Effector memory CD4-positive, alpha-beta T cell (primary cell): ENCODE measurements around the gene TRIML2.

Experiments
- DNase-seq, 3 donors: peaks; one replicate each; pipeline ENCODE4 v3.0.0-alpha.2; 2020
- H3K27ac ChIP-seq: 2 replicates; pipeline ENCODE4 v1.7.0; 2013; ENCODE audit warnings: mild to moderate bottlenecking, low read length, moderate library complexity; ENCODE audit not compliant: insufficient read depth, poor library complexity, severe bottlenecking
- H3K27me3 ChIP-seq: replicated peaks from 2 replicates; pipeline ENCODE4 v1.7.0; 2013; ENCODE audit warnings: mild to moderate bottlenecking, low read length; ENCODE audit not compliant: insufficient read depth, control insufficient read depth, poor library complexity, severe bottlenecking
- H3K36me3 ChIP-seq: 2 replicates; pipeline ENCODE4 v1.7.0; 2013; ENCODE audit warnings: mild to moderate bottlenecking, low read length, moderate library complexity; ENCODE audit not compliant: control insufficient read depth, insufficient read depth
- H3K4me1 ChIP-seq: 2 replicates; pipeline ENCODE4 v1.7.0; 2013; ENCODE audit warnings: low read length, mild to moderate bottlenecking; ENCODE audit not compliant: control insufficient read depth, insufficient read depth, poor library complexity, severe bottlenecking
- H3K4me3 ChIP-seq: 2 replicates; pipeline ENCODE4 v1.7.0; 2013; ENCODE audit warnings: low read length, low read depth, mild to moderate bottlenecking; ENCODE audit not compliant: insufficient read depth, poor library complexity, severe bottlenecking
- H3K9me3 ChIP-seq: 2 replicates; pipeline ENCODE4 v1.7.0; 2013; ENCODE audit warnings: mild to moderate bottlenecking, low read length, moderate library complexity; ENCODE audit not compliant: control insufficient read depth

TRIML2 gene

DNA sequence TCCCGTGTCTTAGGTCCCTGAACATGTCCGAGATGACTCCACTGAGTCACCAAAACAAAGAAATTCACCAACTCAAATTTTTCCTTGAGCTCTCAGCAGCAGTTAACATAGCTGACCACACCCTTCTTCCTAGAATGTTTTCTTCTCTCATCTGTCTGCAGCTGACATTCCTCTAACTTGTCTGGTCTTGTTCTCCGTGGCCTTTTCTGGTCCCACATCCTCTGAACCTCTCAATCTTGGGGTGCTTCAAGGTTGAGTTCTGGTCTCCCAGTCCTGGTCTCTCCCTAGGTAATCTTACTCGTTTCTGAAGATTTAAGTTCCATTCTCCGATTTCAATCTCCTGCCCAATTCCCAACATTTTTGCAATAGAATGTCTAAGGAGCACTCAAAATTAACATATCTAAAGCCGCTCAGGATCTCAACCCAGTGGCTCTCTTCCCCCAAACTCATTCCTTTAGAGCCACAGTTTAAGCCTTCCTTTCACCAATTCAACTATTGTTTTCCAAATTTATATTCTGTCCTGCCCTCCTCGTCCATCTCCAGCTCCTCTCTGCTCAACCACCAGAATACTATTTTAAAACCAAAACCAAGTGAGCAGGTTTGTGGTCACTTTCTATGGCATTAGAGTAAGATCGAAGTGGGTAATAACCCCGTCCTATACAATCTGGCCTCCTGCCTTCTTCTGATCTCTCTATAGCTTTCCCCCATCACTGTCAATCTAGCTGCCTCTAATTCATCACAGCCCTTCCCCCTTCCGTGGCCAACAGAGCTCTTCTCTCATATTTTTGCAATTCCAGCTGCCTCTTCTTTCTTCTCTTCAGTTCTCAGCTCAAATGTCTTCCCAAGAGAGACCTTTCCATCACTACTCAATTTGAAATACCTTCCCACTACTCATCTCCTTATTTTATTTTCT is 1.2 kb downstream of the TRIML2 start:
- no peaks in the 10 kb centered on the region for H3K9me3 ChIP-seq
- no peaks in the 10 kb centered on the region for H3K27me3 ChIP-seq
- H3K4me1 ChIP-seq: no peaks in the 10 kb centered on the region
- no peak overlapping the region for H3K4me3 ChIP-seq
- H3K27ac ChIP-seq: no peak overlapping the region
- H3K36me3 ChIP-seq: no peaks in the 10 kb centered on the region
- no peak for DNase-seq

- H3K27ac ChIP-seq: no peak overlapping the region
- no peak for DNase-seq
- no peaks in the 10 kb centered on the region for H3K4me1 ChIP-seq
- no peaks in the 10 kb centered on the region for H3K27me3 ChIP-seq
- H3K36me3 ChIP-seq: no peaks in the 10 kb centered on the region
- H3K9me3 ChIP-seq: no peaks in the 10 kb centered on the region
- no peak overlapping the region for H3K4me3 ChIP-seq
Observed at GRCh38 chr4:188106454-188106853, 2.9 kb downstream of the TRIML2 start.

GRCh38 chr4:188092824-188093223 is 16.6 kb downstream of the TRIML2 start:
- Histone ChIP-seq H3K27ac (no peak overlapping the region), H3K27me3 (no peaks in the 10 kb centered on the region), H3K36me3 (no peaks in the 10 kb centered on the region), H3K4me1 (no peaks in the 10 kb centered on the region), H3K9me3 (no peaks in the 10 kb centered on the region), H3K4me3 (no peak overlapping the region)
- DNase-seq: no peak

DNA sequence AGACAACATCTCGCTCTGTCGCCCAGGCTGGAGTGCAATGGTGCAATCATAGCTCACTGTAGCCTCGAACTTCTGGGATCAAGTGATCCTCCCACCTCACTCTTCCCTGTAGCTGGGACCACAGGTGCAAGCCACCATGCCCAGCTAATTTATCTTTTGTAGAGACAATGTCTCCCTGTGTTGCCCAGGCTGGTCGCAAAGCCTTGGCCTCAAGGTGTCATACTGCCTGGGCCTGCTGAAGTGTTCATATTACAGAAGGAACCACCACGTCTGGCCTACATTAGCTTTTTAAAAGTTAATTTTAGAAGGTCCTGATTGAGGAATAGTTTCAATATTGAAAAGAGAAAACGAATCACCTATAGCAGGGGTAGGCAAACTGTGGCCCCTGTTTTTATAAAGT is 22.5 kb downstream of the TRIML2 start:
- no peaks in the 10 kb centered on the region for H3K36me3 ChIP-seq
- no peak overlapping the region for H3K27ac ChIP-seq
- DNase-seq: no peak
- no peaks in the 10 kb centered on the region for H3K27me3 ChIP-seq
- H3K4me1 ChIP-seq: no peaks in the 10 kb centered on the region
- no peak overlapping the region for H3K4me3 ChIP-seq
- H3K9me3 ChIP-seq: no peaks in the 10 kb centered on the region

DNA sequence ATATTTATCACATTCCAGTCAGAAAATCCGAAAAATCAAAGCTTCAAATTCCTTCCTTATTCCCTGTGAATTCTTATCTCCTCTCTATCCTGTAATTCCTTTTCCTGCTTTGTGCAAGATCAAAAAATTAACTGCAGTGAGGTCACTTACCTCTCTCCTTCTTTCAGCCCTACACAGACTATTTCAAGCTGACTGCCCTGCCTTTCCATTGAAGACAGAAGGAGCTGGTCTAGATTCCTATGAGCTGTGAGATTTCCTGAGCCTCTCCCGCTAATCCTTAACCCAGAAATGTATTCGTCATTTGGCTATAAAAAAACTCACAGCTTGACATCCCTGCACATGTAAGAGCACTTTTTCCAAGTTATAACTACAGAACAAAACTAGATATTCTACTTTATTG is 26.6 kb downstream of the TRIML2 start:
- DNase-seq: no peak
- H3K36me3 ChIP-seq: no peaks in the 10 kb centered on the region
- no peak overlapping the region for H3K4me3 ChIP-seq

DNA sequence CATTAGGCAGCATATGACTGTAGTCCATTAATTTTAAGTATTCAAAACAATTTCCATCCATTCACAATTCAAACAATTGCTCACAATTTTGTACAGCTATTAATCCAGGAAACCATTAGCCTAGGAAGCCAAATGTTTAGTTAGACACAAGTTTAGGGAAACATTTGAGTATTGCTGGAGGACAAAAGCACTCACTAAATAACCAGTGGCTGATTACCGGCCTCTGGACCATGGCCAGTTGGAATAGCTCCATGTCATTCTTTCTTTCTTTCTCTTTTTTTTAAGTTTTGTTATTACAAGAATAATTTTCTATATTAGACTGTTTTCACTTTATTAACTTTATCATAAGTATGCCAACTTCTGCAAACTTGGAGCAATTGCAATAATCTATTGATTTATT is 31.3 kb downstream of the TRIML2 start:
- H3K36me3 ChIP-seq: no peaks in the 10 kb centered on the region
- no peak for DNase-seq
- H3K4me1 ChIP-seq: no peaks in the 10 kb centered on the region
- H3K9me3 ChIP-seq: no peaks in the 10 kb centered on the region
- no peak overlapping the region for H3K27ac ChIP-seq
- no peaks in the 10 kb centered on the region for H3K27me3 ChIP-seq
- no peak overlapping the region for H3K4me3 ChIP-seq

More for the DNA sequence above, 26.6 kb downstream of the TRIML2 start:
- H3K27ac ChIP-seq: no peak overlapping the region
- no peaks in the 10 kb centered on the region for H3K9me3 ChIP-seq
- no peaks in the 10 kb centered on the region for H3K27me3 ChIP-seq
- H3K4me1 ChIP-seq: no peaks in the 10 kb centered on the region

DNA sequence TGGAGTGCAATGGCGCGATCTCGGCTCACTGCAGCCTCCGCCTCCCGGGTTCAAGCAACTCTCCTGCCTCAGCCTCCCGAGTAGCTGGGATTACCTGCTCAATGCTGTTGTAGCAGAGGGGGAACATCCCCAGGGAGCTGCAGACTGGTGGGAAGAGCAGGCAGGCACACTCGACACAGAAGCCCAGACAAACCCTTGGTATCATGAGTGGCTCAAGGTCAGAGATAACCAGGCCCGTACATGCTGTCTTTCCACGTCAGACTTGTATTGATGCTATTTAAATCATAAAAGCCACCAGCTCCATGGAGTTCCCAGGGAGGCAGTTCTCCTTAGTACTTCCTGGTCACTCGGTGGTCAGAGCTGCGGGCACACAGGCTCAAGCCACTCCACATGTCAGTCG is 33.2 kb downstream of the TRIML2 start:
- Histone ChIP-seq H3K27ac (no peak overlapping the region), H3K4me1 (no peaks in the 10 kb centered on the region), H3K36me3 (no peaks in the 10 kb centered on the region), H3K9me3 (no peaks in the 10 kb centered on the region), H3K27me3 (no peaks in the 10 kb centered on the region), H3K4me3 (no peak overlapping the region)
- DNase-seq: no peak

- H3K9me3 ChIP-seq: no peaks in the 10 kb centered on the region
- DNase-seq: no peak
- H3K36me3 ChIP-seq: no peaks in the 10 kb centered on the region
- no peak overlapping the region for H3K4me3 ChIP-seq
- no peak overlapping the region for H3K27ac ChIP-seq
- H3K4me1 ChIP-seq: no peaks in the 10 kb centered on the region
- H3K27me3 ChIP-seq: no peaks in the 10 kb centered on the region
Observed at GRCh38 chr4:188061083-188061482, 48.3 kb downstream of the TRIML2 start.

GRCh38 chr4:188053302-188053701 is 56.1 kb downstream of the TRIML2 start:
- Histone ChIP-seq H3K36me3 (no peaks in the 10 kb centered on the region), H3K27ac (no peak overlapping the region), H3K9me3 (no peaks in the 10 kb centered on the region), H3K4me3 (no peak overlapping the region), H3K4me1 (no peaks in the 10 kb centered on the region), H3K27me3 (no peaks in the 10 kb centered on the region)
- DNase-seq: no peak

GRCh38 chr4:188046657-188047056 is 62.7 kb downstream of the TRIML2 start:
- Histone ChIP-seq H3K4me1 (no peaks in the 10 kb centered on the region), H3K4me3 (no peak overlapping the region), H3K36me3 (no peaks in the 10 kb centered on the region), H3K9me3 (no peaks in the 10 kb centered on the region), H3K27ac (no peak overlapping the region), H3K27me3 (no peaks in the 10 kb centered on the region)
- DNase-seq: no peak
